Measurements from ENCODE around the gene SPIRE1.

DNA sequence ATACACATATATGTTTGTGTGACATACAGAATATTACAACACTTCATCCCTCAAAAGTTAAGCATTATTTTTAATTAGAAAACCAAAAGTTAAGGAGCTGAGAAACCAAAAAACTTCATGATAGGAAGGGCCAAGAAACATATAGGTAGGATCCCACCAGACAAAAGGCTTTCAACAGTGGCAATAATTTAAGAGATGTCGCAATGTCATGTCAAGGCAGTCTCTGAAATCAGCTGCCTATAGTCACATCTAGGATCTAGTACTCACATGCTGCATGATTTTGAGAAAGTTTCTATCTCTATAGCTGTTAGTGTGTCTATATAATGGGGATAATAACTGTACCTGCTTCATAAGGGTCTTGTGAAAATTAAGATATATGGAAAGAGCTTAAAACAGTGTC, 72.7 kb downstream of the SPIRE1 start:
- TF ChIP-seq, protein P1, sequence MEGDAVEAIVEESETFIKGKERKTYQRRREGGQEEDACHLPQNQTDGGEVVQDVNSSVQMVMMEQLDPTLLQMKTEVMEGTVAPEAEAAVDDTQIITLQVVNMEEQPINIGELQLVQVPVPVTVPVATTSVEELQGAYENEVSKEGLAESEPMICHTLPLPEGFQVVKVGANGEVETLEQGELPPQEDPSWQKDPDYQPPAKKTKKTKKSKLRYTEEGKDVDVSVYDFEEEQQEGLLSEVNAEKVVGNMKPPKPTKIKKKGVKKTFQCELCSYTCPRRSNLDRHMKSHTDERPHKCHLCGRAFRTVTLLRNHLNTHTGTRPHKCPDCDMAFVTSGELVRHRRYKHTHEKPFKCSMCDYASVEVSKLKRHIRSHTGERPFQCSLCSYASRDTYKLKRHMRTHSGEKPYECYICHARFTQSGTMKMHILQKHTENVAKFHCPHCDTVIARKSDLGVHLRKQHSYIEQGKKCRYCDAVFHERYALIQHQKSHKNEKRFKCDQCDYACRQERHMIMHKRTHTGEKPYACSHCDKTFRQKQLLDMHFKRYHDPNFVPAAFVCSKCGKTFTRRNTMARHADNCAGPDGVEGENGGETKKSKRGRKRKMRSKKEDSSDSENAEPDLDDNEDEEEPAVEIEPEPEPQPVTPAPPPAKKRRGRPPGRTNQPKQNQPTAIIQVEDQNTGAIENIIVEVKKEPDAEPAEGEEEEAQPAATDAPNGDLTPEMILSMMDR (conservative IDR thresholded peaks at IDR 0.05), result no peak
- no peak for TF ChIP-seq EZH2 (IDR thresholded peaks at IDR 0.05; ENCODE audit: low read depth)

Measured in PC-9 (cell line).